GM10266 (cell line): ENCODE results near the gene ITIH4.
A peak's percentile ranks its signal among the peaks of the same experiment; 100 is the strongest.

ENCODE experiments used
- DNase-seq: peaks from one replicate; pipeline ENCODE4 v3.0.0; 2012; ENCODE audit errors: extremely low spot score
- CTCF ChIP-seq: IDR thresholded peaks from 2 replicates; pipeline ENCODE4 v1.5.1; 2012; ENCODE audit warnings: mild to moderate bottlenecking, low read depth; ENCODE audit not compliant: control insufficient read depth, insufficient read depth; ENCODE audit errors: missing control alignments

The ITIH4 gene

DNA sequence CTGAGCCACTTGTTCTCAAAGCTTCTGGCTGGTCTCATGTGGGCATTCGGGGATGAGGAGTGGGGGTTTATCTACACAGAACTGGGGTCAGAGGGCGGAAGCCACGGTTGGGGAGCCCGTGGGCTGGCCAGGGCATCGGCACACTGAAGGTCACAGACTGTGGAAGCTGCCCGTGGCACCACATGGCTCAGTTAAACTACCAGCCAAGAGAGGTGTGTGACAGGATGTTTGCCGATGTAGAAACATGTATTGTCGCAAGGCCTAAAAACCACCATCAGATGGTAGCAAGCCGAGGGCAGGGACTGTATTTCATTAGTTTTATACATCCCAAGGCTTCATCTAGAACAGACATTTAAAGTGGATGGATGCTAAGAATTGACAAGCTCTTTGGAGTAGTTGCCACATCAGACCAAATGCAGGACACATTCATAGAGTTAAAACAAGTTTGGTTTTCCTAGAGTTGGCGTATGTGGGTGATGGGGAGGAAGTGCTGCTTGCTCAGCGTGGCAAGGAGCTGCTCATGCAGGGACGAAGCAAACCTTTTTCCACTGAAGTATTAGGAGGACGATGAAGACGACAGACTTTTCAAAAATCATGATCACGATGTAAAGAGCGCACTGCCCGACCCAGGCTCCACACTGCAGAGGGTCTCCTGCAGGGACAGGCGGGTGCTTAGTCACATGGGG, 14.0 kb upstream of the ITIH4 start:
- DNase-seq, result no peak
- TF ChIP-seq CTCF, result no peak

DNA sequence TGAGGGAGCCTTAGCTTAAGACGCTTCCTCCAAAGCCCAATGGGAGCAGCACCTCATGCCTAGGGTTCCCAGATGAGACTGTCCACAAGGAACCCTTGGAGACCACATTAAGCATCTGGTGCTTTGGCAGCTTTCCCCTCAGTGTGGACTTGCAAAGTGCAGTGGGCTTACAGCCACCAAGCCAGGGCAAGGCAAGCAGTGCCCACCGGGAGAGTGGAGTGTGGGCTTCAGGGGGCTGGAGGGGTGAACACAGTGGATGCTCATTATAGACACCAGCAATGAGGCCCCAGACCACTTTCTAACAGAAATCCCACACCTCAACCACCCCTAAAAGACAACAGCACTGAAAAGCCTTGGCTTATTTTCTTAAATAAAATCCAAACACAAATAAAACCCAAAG, 13.4 kb upstream of the ITIH4 start:
- TF ChIP-seq CTCF, result no peak

DNA sequence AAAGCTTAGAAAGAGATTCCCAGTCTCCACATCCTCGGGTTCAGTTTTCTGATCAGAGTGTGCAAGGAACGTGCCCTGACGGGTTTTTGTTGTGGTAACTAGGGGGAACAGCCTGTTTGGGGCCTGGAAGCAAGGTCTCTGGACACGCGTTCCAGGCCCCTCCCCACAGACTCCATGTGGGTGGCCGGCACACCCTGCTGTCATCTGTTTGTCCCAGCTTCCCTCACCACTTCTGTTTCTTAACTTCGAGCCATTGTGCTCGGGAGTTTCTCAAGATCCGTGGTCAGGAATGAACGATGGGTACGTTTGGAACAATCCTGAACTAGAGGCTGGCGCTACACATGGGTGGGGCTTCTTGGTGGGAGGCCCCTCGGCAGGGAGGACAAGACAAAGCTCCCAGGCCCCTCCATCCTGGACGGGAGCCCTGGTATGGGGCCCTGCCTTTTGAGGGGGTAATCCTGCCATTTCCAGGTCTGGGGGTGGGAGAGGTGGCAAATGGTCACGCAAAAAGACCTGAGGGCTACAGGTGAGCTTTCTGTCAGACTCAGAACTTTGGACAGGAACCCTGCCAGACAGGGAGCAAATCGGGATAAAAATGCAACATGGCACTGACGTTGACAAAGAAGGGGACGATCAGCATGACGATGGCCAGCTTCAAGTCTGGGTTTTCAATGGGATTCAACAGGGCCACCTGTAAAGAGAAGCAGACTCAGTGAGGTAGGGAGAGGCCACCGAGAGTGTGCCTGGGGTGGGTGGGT, 12.8 kb upstream of the ITIH4 start:
- no peak for TF ChIP-seq CTCF
- DNase-seq, result no peak

More for the DNA sequence above, 13.4 kb upstream of the ITIH4 start:
- no peak for DNase-seq

DNA sequence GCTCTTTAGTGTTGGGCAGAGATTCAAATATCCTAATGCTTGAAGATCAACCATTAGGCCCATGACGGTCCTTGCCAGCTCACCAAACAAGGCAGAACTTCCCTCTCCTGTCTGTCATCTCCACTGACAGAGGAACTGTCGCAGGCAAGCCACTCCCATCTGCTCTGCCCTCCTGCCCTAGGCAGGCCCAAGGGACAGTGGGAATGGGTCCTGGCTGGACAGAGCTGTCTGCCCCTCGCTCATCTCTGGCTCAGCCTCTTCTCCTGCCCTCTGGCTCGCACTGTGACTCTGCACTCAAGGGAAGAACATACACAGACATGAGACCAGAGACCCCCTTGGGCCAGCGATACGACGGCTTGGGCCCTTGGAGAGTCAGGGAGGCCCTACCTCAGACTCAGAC, 12.0 kb upstream of the ITIH4 start:
- no peak for TF ChIP-seq CTCF
- DNase-seq, result no peak

DNA sequence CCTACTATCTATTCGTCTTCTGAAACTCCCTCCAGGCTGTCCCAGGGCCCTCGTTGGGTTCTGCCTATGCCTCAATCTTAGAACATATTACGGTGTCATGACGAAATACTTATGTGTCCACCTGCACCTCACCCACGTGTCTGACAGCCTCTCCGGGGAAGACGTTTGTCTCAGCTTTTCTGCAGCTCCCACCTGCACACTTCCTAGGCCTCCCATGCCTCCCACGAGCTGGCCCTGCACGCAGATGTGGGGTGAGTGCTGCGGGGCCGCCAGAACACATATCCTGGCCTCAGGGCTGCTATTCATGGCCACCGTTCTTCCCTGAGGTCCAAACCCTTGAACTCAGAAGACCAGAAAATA, 11.5 kb upstream of the ITIH4 start:
- TF ChIP-seq CTCF, result no peak
- DNase-seq, result no peak

GRCh38 chr3:52841211-52841980, 10.9 kb upstream of the ITIH4 start:
- TF ChIP-seq CTCF, result no peak
- DNase-seq, result peak; percentile 34
